GM18870 (cell line): ENCODE results near the gene CDH4.

Experiments
- ATAC-seq: cut with Tn5 transposase; IDR thresholded peaks from one replicate; pipeline ENCODE4 v1.9.1; 2021; ENCODE audit warnings: moderate library complexity; ENCODE audit not compliant: unreplicated experiment

Gene CDH4

GRCh38 chr20:61659246-61659993, 407.4 kb downstream of the CDH4 start:
- no peak for ATAC-seq

GRCh38 chr20:61659994-61660346, 407.9 kb downstream of the CDH4 start:
- ATAC-seq = no peak

DNA sequence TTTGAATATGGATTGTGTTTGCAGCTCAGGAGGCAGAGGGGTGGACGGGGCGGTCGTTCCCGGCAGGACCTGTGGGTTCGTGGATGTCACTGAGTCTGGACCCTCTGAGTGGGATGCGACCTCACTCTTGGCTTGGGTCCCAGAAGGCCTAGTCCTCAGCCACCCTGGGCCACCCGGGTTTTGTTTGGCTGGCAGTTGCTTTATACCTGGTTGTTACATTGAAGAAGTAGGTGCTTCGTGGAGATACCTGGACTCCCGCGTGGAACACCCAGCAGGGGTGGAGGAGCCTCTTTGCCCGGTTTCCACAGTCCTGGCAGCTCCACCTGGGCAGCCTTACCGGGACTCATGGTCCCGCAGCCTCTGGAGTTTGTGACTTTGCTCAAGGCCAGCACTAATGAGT, 408.5 kb downstream of the CDH4 start:
- no peak for ATAC-seq

DNA sequence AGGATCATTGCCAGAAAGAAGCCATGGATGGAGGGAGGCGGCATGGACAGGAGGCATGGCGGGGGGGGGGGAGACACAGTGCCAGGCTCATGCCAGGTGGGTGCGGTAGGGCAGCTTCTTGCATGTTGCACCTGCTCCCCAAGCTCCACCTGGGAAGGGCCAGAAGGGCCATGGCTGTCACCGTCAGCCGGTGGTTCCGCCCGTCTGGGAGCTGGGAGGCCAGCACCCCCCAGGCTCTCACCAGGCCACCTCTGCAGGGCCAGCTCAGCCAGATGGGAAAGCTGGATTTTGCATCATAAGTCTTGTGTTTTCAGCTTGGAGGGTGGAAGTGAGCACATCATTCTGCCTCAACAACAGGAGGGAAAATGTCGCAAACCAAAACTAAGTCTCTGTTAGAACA, 409.0 kb downstream of the CDH4 start:
- no peak for ATAC-seq

GRCh38 chr20:61661583-61661982, 409.5 kb downstream of the CDH4 start:
- ATAC-seq = no peak

DNA sequence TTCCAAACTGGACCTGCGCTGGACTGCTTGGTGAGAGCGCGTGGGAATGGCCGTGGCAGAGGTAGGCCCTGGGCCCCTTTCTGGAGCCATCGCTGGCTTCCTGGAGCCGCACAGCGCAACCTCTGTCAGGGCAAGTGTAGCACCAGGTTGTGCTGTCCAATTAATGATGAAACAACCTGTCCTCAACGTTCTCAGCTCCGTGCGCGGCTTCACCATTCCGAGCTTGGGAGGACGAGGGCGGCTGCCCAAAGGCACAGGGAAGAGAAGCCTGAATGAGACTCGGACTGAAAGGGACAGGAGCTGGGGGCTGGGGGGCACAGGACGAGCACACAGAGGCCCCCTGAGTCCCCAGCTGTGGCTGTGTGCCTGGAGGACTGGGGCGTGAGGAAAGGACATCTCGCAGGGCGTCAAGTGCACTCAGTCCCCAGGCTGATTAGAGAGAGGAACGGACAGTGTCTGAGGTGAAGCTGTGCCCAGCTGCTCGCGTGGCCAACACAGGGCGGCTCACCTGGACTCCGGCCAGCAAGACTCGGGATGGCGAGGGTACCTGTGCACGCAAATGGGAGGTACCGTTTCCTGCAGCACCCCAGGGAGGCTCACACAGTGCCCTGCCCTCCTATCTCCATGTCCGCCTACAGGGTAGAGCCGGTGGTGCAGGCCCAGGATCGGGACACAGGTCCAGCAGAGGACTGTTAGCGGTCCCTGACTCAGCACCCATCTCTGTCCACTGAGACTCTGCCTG, 410.3 kb downstream of the CDH4 start:
- ATAC-seq = no peak

DNA sequence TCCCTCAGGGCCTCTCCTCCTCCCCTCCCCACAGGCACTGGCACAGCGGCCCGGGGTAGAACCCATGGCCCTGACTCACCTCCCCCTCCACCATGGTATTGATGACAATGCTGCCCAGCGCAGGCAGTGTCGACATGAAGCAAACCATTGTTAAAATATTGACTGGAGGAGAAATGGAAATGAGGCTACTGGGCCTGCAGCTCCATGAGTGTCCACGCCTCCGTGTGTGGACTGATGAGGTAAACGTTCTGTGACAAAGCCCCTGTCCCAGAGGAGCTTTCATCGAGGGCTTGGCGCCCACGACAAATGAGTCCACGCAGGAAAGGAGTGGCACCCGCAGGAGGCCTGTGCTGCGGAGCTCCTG, 410.9 kb downstream of the CDH4 start:
- ATAC-seq = no peak

DNA sequence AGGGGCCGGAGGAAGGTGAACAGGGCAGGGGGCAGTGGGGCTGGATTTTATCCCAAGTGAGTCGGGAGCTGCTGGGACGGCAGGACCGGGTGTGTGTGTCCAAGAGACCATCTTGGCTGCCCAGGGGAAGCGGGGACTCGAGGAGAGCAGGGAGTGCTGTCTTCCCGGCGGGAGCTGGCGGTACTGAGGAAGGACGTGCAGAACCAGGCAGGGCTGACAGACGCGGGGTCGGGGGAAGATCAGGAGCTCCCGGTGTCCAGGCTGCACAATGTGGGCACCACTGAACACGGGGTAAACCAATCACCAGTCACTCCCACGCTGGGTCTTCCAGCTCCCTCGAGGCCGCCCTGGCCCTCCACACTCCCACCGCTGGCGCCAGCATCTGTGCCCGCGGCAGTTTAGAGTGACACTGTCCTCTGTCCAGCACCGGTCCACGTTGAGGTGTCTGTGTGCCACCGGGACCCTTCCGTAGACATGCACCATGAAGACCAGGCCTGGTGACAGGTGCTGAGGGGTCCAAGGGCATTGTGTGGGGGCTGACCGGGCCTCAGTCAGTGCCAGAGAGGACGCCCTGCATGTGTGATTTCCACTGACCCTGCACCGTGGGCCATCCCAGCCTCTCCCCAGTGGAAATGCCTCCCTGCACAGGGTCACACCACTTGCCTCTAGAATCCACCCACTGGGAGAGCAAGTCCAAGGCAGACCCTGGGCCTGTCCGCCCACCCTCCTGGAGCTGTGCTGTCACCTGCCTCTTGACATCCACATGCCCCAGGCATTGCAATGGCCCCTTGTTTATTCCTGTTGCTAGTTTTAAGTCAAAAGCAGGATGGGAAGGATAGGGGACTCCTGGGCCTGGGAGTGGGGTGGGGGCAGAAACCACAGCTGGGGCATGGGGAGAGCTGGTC, 411.7 kb downstream of the CDH4 start:
- ATAC-seq = no peak

DNA sequence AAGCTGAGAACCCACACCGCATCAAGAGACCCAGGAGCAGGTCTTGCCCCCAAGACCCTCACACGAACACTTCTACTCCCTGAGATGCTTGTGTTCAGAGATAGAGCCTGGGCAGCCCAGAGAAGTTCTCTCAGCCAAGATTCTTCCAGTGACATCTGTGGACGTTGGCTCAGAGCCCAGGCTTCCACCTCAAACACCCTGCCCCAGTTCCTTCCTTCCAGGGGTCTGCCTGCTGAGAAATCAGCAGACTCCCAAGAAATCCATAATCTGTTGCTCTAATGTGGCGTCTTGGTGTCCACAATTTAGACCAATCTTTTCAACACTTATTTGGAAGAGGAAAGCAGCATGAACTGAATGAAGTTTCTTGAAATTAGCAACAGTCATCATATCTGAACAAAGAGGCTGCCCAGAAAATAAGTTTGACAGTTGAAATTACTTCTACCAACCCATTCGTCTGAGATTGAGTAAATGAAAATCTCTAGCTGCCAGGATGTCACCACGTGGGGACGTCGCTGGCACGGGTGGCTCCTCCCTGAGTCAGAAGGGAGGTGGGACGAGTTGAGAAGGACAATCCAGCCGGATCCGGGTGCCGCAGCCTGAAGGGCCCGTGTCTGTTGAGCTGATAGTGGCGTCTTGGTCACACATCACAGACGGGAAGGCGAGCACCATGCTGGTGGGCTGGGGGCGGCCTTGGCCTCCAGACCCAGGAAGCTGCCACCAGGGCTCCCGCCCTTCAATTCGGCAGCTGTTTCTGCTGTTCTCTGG, 412.7 kb downstream of the CDH4 start:
- ATAC-seq = no peak

- no peak for ATAC-seq
Observed at GRCh38 chr20:61665528-61666470, 413.7 kb downstream of the CDH4 start.

DNA sequence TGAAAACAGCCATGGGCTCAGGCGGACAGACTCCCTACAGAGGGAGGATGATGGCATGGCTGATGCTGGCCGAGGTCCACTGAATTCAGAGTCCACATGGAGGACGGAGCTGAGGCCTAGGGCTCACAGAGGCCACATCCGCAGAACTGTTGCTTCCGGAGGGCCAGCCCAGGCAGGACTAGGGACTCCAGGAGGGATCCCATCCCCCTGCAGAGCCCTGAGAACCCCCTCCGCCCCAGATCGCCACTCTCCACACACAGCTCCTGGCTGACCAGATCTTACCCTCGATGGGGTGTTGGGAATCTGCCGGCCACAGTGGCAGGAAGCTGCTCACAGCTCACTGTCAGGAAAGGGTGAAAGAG, 414.4 kb downstream of the CDH4 start:
- ATAC-seq = no peak

- no peak for ATAC-seq
Observed at GRCh38 chr20:61667056-61667792, 415.2 kb downstream of the CDH4 start.

DNA sequence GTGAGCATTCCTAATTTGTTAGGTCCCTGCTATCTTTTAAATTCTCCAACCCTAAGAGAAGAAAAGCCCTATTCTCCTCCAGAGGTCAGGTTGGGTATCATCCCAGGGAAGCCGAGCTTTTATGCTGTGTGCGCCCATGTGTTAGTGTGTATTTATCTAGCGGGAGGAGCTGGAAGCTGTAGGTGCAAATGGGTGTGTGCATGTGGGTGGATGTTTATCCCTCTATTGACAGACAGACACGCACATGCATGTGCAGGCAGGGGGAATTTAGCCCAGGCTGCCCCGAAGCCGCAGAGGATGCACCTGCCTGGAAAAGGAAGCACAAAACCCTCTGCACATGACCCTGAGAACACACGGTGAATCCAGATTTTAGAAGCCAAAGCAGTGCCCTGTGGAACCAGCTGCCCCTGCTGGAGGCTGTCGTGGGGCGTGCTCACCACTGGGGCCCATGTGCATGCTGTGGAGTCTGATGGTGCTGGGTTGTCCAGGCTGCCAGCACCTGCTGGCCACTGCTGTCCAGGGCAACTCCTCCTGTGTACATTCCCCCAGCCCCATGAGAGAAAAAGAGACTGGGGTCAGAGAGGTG, 416.1 kb downstream of the CDH4 start:
- ATAC-seq = no peak

DNA sequence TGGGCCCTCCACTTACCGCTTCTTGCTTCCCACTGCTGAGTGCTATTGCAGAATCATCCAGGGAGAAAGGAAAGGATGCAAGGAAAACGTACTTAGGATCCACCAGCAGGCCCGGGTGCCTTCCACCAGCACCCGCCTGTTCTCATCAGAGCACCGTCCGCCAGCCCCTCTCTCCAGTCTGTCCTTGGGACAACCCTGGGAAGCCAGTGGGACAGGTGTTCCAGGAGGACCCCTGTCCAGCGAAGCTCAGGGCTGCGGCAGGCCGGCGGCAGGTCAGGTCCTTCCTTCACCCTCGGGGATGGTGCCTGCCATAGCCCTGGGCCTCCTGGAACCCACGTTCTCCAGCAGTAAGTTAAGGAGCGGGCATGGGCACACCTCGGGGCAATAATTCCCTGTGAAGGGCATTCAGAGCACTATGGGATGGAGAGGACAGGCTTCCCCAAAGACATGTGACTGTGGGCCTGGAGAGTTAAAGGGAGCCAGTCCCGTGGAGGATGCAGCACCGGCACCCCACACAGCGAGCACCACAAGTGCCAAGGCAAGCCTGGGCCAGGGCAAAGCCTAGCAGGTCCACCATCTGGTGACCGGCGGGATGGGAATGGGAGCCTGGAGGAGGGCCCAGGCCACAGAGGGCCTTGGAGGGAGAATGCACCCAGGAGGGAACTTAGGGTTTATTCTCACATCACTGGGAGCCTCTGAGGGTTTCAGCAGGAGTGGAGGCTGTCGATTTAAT, 416.9 kb downstream of the CDH4 start:
- no peak for ATAC-seq

DNA sequence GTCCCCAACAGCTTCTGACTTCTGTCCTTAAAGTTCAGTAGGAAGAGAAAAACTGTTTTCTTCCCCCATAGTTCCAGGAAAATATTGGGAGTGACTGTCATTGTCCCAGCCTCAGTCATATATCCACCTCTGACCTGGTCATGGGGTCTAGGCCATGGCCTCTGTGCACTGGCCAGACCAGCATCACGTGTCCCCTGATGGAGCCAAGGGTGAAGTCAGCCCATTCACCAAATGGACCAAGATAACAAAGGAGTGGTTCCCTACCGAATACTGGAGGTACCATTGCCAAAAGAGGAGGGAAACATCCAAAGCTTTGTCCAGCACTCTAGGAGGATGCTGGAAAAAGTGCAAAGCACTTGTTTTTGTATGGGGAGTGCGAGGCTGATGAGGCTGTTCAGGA, 418.2 kb downstream of the CDH4 start:
- ATAC-seq = no peak

GRCh38 chr20:61671559-61671958, 419.5 kb downstream of the CDH4 start:
- no peak for ATAC-seq

GRCh38 chr20:61673152-61673847, 421.2 kb downstream of the CDH4 start:
- ATAC-seq = no peak

DNA sequence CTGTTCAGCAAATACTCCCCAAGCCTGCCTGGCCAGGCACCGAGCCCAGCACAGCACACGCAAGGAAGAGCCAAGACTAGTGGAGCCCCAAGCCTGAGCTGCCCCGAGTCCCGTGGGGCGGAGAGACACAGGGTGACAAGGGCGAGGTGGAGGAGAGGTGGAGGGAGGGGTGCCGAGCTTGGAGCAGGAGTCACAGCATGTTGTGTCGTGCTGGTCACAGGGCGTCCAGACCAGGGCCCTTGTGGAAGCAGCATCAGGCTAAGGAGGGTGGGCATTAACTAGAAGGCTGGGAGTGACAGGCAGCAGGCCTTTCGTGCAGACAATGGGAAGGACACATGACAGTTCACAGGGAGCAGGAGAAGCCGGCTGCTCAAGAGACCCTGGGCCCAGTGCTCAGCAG, 422.1 kb downstream of the CDH4 start:
- no peak for ATAC-seq
